Glomerular endothelial cell (primary cell): ENCODE data around the gene MPZL2. TPM values are rescaled to one million over a fixed set of nuclear protein-coding genes. Genes with fewer than 3 reads are reported as not detected.

Experiments used
- DNase-seq: peaks from one replicate; pipeline ENCODE4 v3.0.0-alpha.2; 2011; ENCODE audit warnings: low read depth, low spot score; ENCODE audit errors: extremely low read depth
- total RNA-seq: library from RNA; depleted of rRNA; stranded (reverse); fragments of >200 nt; gene quantifications from 2 replicates; pipeline ENCODE4 v1.2.3, GENCODE V29; 2015

MPZL2 gene
- total RNA-seq, 1 donor from 2014 or later = 31.9 TPM

GRCh38 chr11:118223992-118224391 lies 40.1 kb downstream of the MPZL2 start:
- no peak for DNase-seq

GRCh38 chr11:118223570-118223969 lies 40.5 kb downstream of the MPZL2 start:
- DNase-seq = no peak

GRCh38 chr11:118222437-118222836 lies 41.7 kb downstream of the MPZL2 start:
- no peak for DNase-seq

- no peak for DNase-seq
These were observed 42.7 kb downstream of the MPZL2 start for GRCh38 chr11:118221419-118221818.

- no peak for DNase-seq
These were observed 44.4 kb downstream of the MPZL2 start for GRCh38 chr11:118219732-118220131.

GRCh38 chr11:118219244-118219643 lies 44.9 kb downstream of the MPZL2 start:
- no peak for DNase-seq

GRCh38 chr11:118217575-118217974 lies 46.5 kb downstream of the MPZL2 start:
- no peak for DNase-seq

GRCh38 chr11:118216621-118217481 lies 47.2 kb downstream of the MPZL2 start:
- DNase-seq = no peak

GRCh38 chr11:118215765-118216164 lies 48.3 kb downstream of the MPZL2 start:
- no peak for DNase-seq

- no peak for DNase-seq
These were observed 48.8 kb downstream of the MPZL2 start for GRCh38 chr11:118215262-118215661.

GRCh38 chr11:118214210-118214914 lies 49.7 kb downstream of the MPZL2 start:
- no peak for DNase-seq

- no peak for DNase-seq
These were observed 50.3 kb downstream of the MPZL2 start for GRCh38 chr11:118213781-118214180.

- no peak for DNase-seq
These were observed 50.9 kb downstream of the MPZL2 start for GRCh38 chr11:118213201-118213600.

- DNase-seq = no peak
These were observed 51.3 kb downstream of the MPZL2 start for GRCh38 chr11:118212781-118213191.

GRCh38 chr11:118212131-118212725 lies 51.9 kb downstream of the MPZL2 start:
- no peak for DNase-seq

GRCh38 chr11:118211006-118211405 lies 53.1 kb downstream of the MPZL2 start:
- DNase-seq = no peak

GRCh38 chr11:118210323-118210722 lies 53.8 kb downstream of the MPZL2 start:
- DNase-seq = no peak

GRCh38 chr11:118209033-118209432 lies 55.1 kb downstream of the MPZL2 start:
- DNase-seq = no peak

GRCh38 chr11:118207079-118207478 lies 57.0 kb downstream of the MPZL2 start:
- no peak for DNase-seq

GRCh38 chr11:118206391-118207031 lies 57.6 kb downstream of the MPZL2 start:
- no peak for DNase-seq
